ENCODE data around the gene KRTAP13-2. TPM values are rescaled to one million over a fixed set of nuclear protein-coding genes. Genes with fewer than 3 reads are reported as not detected.

The KRTAP13-2 gene
- total RNA-seq, 1 experiment from 2014 or later = not detected

DNA sequence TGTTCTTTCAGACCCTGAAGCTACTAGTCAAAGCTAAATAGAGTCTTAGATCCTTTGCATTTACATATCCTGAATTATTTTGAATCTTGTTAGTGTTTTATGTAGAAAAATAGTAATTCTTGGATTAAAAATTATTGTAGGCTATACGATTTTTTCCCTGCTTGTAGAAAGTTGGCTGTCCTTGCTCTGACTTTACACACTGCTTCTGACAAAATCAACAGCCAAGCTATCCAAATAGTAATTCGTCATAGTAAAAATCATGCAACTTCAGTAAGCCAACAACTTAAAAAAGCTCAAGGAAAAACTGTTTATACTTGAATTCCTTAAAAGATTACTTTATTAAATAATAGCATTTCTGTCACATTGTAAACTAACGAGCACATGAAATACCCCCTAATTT is 16.2 kb downstream of the KRTAP13-2 start:
- no peaks in the 10 kb centered on the region for H3K36me3 Mint-ChIP-seq

More for the DNA sequence above, 16.2 kb downstream of the KRTAP13-2 start:
- DNase-seq (ENCODE audit: low spot score) = no peak
- H3K4me1 Mint-ChIP-seq = no peaks in the 10 kb centered on the region
- ChIA-PET POLR2A (no interaction called here), CTCF (interaction anchor here (0.6 to 1.0 kb wide), 3 partner anchors 22 to 108 kb away, joined by 3 to 4 read pairs (median 3); no protein-coding TSS in a partner anchor)
- H3K4me3 Mint-ChIP-seq = no peak overlapping the region
- TF ChIP-seq ETV6 (CRISPR knock-in tag; IDR thresholded peaks at IDR 0.05) (no peak), HMGA2 (CRISPR knock-in tag; IDR thresholded peaks at IDR 0.05) (no peak), ZNF671 (CRISPR knock-in tag; IDR thresholded peaks at IDR 0.05) (no peak), NR1H2 (CRISPR knock-in tag; IDR thresholded peaks at IDR 0.05) (no peak), GABPB1 (CRISPR knock-in tag; IDR thresholded peaks at IDR 0.05) (no peak), ZNF121 (CRISPR knock-in tag; IDR thresholded peaks at IDR 0.05) (no peak), JUN (CRISPR knock-in tag; IDR thresholded peaks at IDR 0.05) (no peak), TP53 (CRISPR knock-in tag; IDR thresholded peaks at IDR 0.05) (no peak)
- TF ChIP-seq, protein P1, sequence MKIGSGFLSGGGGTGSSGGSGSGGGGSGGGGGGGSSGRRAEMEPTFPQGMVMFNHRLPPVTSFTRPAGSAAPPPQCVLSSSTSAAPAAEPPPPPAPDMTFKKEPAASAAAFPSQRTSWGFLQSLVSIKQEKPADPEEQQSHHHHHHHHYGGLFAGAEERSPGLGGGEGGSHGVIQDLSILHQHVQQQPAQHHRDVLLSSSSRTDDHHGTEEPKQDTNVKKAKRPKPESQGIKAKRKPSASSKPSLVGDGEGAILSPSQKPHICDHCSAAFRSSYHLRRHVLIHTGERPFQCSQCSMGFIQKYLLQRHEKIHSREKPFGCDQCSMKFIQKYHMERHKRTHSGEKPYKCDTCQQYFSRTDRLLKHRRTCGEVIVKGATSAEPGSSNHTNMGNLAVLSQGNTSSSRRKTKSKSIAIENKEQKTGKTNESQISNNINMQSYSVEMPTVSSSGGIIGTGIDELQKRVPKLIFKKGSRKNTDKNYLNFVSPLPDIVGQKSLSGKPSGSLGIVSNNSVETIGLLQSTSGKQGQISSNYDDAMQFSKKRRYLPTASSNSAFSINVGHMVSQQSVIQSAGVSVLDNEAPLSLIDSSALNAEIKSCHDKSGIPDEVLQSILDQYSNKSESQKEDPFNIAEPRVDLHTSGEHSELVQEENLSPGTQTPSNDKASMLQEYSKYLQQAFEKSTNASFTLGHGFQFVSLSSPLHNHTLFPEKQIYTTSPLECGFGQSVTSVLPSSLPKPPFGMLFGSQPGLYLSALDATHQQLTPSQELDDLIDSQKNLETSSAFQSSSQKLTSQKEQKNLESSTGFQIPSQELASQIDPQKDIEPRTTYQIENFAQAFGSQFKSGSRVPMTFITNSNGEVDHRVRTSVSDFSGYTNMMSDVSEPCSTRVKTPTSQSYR (CRISPR knock-in tag; IDR thresholded peaks at IDR 0.05) = no peak
- TF ChIP-seq, protein P2, sequence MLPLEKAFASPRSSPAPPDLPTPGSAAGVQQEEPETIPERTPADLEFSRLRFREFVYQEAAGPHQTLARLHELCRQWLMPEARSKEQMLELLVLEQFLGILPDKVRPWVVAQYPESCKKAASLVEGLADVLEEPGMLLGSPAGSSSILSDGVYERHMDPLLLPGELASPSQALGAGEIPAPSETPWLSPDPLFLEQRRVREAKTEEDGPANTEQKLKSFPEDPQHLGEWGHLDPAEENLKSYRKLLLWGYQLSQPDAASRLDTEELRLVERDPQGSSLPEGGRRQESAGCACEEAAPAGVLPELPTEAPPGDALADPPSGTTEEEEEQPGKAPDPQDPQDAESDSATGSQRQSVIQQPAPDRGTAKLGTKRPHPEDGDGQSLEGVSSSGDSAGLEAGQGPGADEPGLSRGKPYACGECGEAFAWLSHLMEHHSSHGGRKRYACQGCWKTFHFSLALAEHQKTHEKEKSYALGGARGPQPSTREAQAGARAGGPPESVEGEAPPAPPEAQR (CRISPR knock-in tag; IDR thresholded peaks at IDR 0.05) = no peak
- TF ChIP-seq, protein P3, sequence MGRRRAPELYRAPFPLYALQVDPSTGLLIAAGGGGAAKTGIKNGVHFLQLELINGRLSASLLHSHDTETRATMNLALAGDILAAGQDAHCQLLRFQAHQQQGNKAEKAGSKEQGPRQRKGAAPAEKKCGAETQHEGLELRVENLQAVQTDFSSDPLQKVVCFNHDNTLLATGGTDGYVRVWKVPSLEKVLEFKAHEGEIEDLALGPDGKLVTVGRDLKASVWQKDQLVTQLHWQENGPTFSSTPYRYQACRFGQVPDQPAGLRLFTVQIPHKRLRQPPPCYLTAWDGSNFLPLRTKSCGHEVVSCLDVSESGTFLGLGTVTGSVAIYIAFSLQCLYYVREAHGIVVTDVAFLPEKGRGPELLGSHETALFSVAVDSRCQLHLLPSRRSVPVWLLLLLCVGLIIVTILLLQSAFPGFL (CRISPR knock-in tag; IDR thresholded peaks at IDR 0.05; ENCODE audit: borderline replicate concordance) = no peak
- TF ChIP-seq, protein P4, sequence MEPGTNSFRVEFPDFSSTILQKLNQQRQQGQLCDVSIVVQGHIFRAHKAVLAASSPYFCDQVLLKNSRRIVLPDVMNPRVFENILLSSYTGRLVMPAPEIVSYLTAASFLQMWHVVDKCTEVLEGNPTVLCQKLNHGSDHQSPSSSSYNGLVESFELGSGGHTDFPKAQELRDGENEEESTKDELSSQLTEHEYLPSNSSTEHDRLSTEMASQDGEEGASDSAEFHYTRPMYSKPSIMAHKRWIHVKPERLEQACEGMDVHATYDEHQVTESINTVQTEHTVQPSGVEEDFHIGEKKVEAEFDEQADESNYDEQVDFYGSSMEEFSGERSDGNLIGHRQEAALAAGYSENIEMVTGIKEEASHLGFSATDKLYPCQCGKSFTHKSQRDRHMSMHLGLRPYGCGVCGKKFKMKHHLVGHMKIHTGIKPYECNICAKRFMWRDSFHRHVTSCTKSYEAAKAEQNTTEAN (CRISPR knock-in tag; IDR thresholded peaks at IDR 0.05) = no peak
- TF ChIP-seq, protein P5, sequence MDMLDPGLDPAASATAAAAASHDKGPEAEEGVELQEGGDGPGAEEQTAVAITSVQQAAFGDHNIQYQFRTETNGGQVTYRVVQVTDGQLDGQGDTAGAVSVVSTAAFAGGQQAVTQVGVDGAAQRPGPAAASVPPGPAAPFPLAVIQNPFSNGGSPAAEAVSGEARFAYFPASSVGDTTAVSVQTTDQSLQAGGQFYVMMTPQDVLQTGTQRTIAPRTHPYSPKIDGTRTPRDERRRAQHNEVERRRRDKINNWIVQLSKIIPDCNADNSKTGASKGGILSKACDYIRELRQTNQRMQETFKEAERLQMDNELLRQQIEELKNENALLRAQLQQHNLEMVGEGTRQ (CRISPR knock-in tag; IDR thresholded peaks at IDR 0.05) = no peak
- TF ChIP-seq, protein P6, sequence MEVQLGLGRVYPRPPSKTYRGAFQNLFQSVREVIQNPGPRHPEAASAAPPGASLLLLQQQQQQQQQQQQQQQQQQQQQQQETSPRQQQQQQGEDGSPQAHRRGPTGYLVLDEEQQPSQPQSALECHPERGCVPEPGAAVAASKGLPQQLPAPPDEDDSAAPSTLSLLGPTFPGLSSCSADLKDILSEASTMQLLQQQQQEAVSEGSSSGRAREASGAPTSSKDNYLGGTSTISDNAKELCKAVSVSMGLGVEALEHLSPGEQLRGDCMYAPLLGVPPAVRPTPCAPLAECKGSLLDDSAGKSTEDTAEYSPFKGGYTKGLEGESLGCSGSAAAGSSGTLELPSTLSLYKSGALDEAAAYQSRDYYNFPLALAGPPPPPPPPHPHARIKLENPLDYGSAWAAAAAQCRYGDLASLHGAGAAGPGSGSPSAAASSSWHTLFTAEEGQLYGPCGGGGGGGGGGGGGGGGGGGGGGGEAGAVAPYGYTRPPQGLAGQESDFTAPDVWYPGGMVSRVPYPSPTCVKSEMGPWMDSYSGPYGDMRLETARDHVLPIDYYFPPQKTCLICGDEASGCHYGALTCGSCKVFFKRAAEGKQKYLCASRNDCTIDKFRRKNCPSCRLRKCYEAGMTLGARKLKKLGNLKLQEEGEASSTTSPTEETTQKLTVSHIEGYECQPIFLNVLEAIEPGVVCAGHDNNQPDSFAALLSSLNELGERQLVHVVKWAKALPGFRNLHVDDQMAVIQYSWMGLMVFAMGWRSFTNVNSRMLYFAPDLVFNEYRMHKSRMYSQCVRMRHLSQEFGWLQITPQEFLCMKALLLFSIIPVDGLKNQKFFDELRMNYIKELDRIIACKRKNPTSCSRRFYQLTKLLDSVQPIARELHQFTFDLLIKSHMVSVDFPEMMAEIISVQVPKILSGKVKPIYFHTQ (CRISPR knock-in tag; IDR thresholded peaks at IDR 0.05) = no peak
- TF ChIP-seq, protein P7, sequence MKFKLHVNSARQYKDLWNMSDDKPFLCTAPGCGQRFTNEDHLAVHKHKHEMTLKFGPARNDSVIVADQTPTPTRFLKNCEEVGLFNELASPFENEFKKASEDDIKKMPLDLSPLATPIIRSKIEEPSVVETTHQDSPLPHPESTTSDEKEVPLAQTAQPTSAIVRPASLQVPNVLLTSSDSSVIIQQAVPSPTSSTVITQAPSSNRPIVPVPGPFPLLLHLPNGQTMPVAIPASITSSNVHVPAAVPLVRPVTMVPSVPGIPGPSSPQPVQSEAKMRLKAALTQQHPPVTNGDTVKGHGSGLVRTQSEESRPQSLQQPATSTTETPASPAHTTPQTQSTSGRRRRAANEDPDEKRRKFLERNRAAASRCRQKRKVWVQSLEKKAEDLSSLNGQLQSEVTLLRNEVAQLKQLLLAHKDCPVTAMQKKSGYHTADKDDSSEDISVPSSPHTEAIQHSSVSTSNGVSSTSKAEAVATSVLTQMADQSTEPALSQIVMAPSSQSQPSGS (CRISPR knock-in tag; IDR thresholded peaks at IDR 0.05; ENCODE audit: borderline replicate concordance, low read depth) = no peak
- TF ChIP-seq, protein P8, sequence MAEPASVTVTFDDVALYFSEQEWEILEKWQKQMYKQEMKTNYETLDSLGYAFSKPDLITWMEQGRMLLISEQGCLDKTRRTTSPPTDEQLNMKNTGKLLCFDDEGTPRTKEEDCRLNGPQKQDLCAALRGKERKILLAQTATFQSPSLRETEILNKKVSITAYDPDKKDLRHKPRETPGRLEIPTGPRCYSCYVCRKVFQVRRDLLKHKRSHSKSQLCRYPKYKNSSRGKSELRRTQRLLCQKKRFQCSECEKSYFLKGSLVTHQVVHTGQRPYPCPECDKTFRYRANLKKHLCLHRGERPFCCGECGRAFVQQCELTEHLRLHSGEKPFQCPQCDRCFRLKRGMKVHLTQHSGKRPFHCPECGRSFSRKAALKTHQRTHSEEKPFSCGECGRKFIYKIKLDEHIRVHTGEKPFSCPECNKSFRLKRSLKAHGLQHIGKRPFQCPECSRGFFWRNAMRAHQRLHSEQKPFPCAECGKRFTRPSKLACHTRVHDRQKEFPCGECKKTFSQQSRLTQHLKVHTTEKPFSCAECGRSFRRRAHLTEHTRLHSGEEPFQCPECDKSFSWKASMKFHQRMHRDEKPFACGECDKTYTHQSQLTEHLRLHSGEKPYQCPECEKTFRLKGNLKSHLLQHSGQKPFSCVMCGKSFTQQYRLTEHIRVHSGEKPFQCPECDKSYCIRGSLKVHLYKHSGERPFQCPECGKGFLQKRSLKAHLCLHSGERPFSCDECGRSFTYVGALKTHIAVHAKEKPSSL (CRISPR knock-in tag; conservative IDR thresholded peaks at IDR 0.05) = no peak
- TF ChIP-seq, protein P9, sequence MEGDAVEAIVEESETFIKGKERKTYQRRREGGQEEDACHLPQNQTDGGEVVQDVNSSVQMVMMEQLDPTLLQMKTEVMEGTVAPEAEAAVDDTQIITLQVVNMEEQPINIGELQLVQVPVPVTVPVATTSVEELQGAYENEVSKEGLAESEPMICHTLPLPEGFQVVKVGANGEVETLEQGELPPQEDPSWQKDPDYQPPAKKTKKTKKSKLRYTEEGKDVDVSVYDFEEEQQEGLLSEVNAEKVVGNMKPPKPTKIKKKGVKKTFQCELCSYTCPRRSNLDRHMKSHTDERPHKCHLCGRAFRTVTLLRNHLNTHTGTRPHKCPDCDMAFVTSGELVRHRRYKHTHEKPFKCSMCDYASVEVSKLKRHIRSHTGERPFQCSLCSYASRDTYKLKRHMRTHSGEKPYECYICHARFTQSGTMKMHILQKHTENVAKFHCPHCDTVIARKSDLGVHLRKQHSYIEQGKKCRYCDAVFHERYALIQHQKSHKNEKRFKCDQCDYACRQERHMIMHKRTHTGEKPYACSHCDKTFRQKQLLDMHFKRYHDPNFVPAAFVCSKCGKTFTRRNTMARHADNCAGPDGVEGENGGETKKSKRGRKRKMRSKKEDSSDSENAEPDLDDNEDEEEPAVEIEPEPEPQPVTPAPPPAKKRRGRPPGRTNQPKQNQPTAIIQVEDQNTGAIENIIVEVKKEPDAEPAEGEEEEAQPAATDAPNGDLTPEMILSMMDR (IDR thresholded peaks at IDR 0.05) = no peak
- H3K9me3 Mint-ChIP-seq = no peaks in the 10 kb centered on the region
- no peaks in the 10 kb centered on the region for H3K27me3 Mint-ChIP-seq (ENCODE audit: low read depth)
- no peak overlapping the region for H3K27ac Mint-ChIP-seq
- no peak for ATAC-seq

All from WTC11 (cell line).